ENCODE measurements around the gene GLCCI1.

The GLCCI1 gene

GRCh38 chr7:8063706-8064297 is 95.2 kb downstream of the GLCCI1 start:
- no peak overlapping the region for H3K27ac ChIP-seq (ENCODE audit: low read length)

GRCh38 chr7:8064828-8065227 is 96.2 kb downstream of the GLCCI1 start:
- H3K4me2 ChIP-seq (ENCODE audit: low read length), result no peak overlapping the region
- H2AFZ ChIP-seq (ENCODE audit: low read depth, low read length), result no peak overlapping the region
- H3K9me3 ChIP-seq (ENCODE audit: insufficient read depth, low read length), result no peaks in the 10 kb centered on the region
- H3K27me3 ChIP-seq (ENCODE audit: low read depth, low read length), result no peaks in the 10 kb centered on the region
- no peak overlapping the region for H3K4me3 ChIP-seq (ENCODE audit: low read length)
- no peak overlapping the region for H3K9ac ChIP-seq (ENCODE audit: low read length)
- TF ChIP-seq CTCF (IDR thresholded peaks at IDR 0.05; ENCODE audit: low read depth, low read length) (no peak), EZH2phosphoT487 (IDR thresholded peaks at IDR 0.05; ENCODE audit: low read depth) (no peak)
- H3K27ac ChIP-seq (ENCODE audit: low read length), result no peak overlapping the region
- H3K79me2 ChIP-seq (ENCODE audit: low read length), result no peaks in the 10 kb centered on the region
- no peaks in the 10 kb centered on the region for H3K36me3 ChIP-seq (replicated peaks; ENCODE audit: low read depth, low read length)
- no peaks in the 10 kb centered on the region for H3K4me1 ChIP-seq (ENCODE audit: low read length)
- no peaks in the 10 kb centered on the region for H4K20me1 ChIP-seq (ENCODE audit: insufficient read depth, low read length)

More at GRCh38 chr7:8063706-8064297, 95.2 kb downstream of the GLCCI1 start:
- Histone ChIP-seq H3K4me1 (ENCODE audit: low read length) (no peaks in the 10 kb centered on the region), H4K20me1 (ENCODE audit: insufficient read depth, low read length) (no peaks in the 10 kb centered on the region), H3K4me2 (ENCODE audit: low read length) (no peak overlapping the region), H3K9ac (ENCODE audit: low read length) (no peak overlapping the region), H3K9me3 (ENCODE audit: insufficient read depth, low read length) (no peaks in the 10 kb centered on the region), H3K79me2 (ENCODE audit: low read length) (no peaks in the 10 kb centered on the region), H3K27me3 (ENCODE audit: low read depth, low read length) (no peaks in the 10 kb centered on the region), H3K4me3 (ENCODE audit: low read length) (no peak overlapping the region), H2AFZ (ENCODE audit: low read depth, low read length) (no peak overlapping the region), H3K36me3 (replicated peaks; ENCODE audit: low read depth, low read length) (no peaks in the 10 kb centered on the region)
- TF ChIP-seq CTCF (IDR thresholded peaks at IDR 0.05; ENCODE audit: low read depth, low read length) (no peak), EZH2phosphoT487 (IDR thresholded peaks at IDR 0.05; ENCODE audit: low read depth) (no peak)

- H3K4me1 ChIP-seq (ENCODE audit: low read length), result no peaks in the 10 kb centered on the region
- no peaks in the 10 kb centered on the region for H3K36me3 ChIP-seq (replicated peaks; ENCODE audit: low read depth, low read length)
- H2AFZ ChIP-seq (ENCODE audit: low read depth, low read length), result no peak overlapping the region
- H3K9me3 ChIP-seq (ENCODE audit: insufficient read depth, low read length), result no peaks in the 10 kb centered on the region
- H4K20me1 ChIP-seq (ENCODE audit: insufficient read depth, low read length), result no peaks in the 10 kb centered on the region
- TF ChIP-seq CTCF (IDR thresholded peaks at IDR 0.05; ENCODE audit: low read depth, low read length), result no peak
- TF ChIP-seq EZH2phosphoT487 (IDR thresholded peaks at IDR 0.05; ENCODE audit: low read depth), result no peak
- H3K4me3 ChIP-seq (ENCODE audit: low read length), result no peak overlapping the region
- H3K27me3 ChIP-seq (ENCODE audit: low read depth, low read length), result no peaks in the 10 kb centered on the region
- H3K9ac ChIP-seq (ENCODE audit: low read length), result no peak overlapping the region
- no peak overlapping the region for H3K27ac ChIP-seq (ENCODE audit: low read length)
- H3K4me2 ChIP-seq (ENCODE audit: low read length), result no peak overlapping the region
- no peaks in the 10 kb centered on the region for H3K79me2 ChIP-seq (ENCODE audit: low read length)
These were observed 96.8 kb downstream of the GLCCI1 start for GRCh38 chr7:8065356-8065813.

- no peak overlapping the region for H3K27ac ChIP-seq (ENCODE audit: low read length)
- no peaks in the 10 kb centered on the region for H3K4me1 ChIP-seq (ENCODE audit: low read length)
- no peak overlapping the region for H2AFZ ChIP-seq (ENCODE audit: low read depth, low read length)
- no peaks in the 10 kb centered on the region for H3K36me3 ChIP-seq (replicated peaks; ENCODE audit: low read depth, low read length)
- no peaks in the 10 kb centered on the region for H3K27me3 ChIP-seq (ENCODE audit: low read depth, low read length)
- no peaks in the 10 kb centered on the region for H3K9me3 ChIP-seq (ENCODE audit: insufficient read depth, low read length)
- TF ChIP-seq CTCF (IDR thresholded peaks at IDR 0.05; ENCODE audit: low read depth, low read length) (no peak), EZH2phosphoT487 (IDR thresholded peaks at IDR 0.05; ENCODE audit: low read depth) (no peak)
- no peak overlapping the region for H3K9ac ChIP-seq (ENCODE audit: low read length)
- no peak overlapping the region for H3K4me3 ChIP-seq (ENCODE audit: low read length)
- no peaks in the 10 kb centered on the region for H3K79me2 ChIP-seq (ENCODE audit: low read length)
- no peak overlapping the region for H3K4me2 ChIP-seq (ENCODE audit: low read length)
- H4K20me1 ChIP-seq (ENCODE audit: insufficient read depth, low read length), result no peaks in the 10 kb centered on the region
These were observed 100.5 kb downstream of the GLCCI1 start for GRCh38 chr7:8068892-8069686.
